Activated naive CD8-positive, alpha-beta T cell treated with anti-CD3 and anti-CD28 coated beads, Interleukin-2, amount 50 U/mL, for 24 hours (primary cell): Measurements from ENCODE around the gene ZNF585A.
"Not testable (repeated sequence)": the region's sequence is repeated elsewhere in the genome, so short reads cannot be mapped to it uniquely, and the experiment has no call there.

Source experiments
- ATAC-seq: fragments of 150-1000 bp; cut with Tn5 transposase; one replicate; pipeline ENCODE4 v1.10.0; 2021
- DNase-seq: peaks from one replicate; pipeline ENCODE4 v3.0.0; 2021
- H3K27ac Mint-ChIP-seq: one replicate; pipeline ENCODE4 v1.8.0; 2021; ENCODE audit warnings: mild to moderate bottlenecking, mixed read lengths
- H3K27me3 Mint-ChIP-seq: one replicate; pipeline ENCODE4 v1.8.0; 2021; ENCODE audit warnings: mixed read lengths
- H3K36me3 Mint-ChIP-seq: one replicate; pipeline ENCODE4 v1.8.0; 2021; ENCODE audit warnings: low read depth, mixed read lengths
- H3K4me1 Mint-ChIP-seq: one replicate; pipeline ENCODE4 v1.8.0; 2021; ENCODE audit warnings: mixed read lengths
- H3K4me3 Mint-ChIP-seq: one replicate; pipeline ENCODE4 v1.8.0; 2021; ENCODE audit warnings: mild to moderate bottlenecking, moderate library complexity, mixed read lengths
- H3K9me3 Mint-ChIP-seq: one replicate; pipeline ENCODE4 v1.8.0; 2021; ENCODE audit warnings: mixed read lengths

The ZNF585A gene

GRCh38 chr19:37172368-37173366, at the start of gene ZNF585A:
ZNF585A (minus strand) TSS chr19:37172695; CDS start chr19:37169910, 2,785 bp downstream.
- peaks cover 55% of the 10 kb centered on the region for H3K9me3 Mint-ChIP-seq
- peaks cover 41% of the 10 kb centered on the region for H3K36me3 Mint-ChIP-seq
- no peak within 1 kb of the TSS for H3K27ac Mint-ChIP-seq
- no peaks in the 10 kb centered on the region for H3K27me3 Mint-ChIP-seq
- peak; percentile 100 for ATAC-seq
- no peak within 1 kb of the TSS for H3K4me3 Mint-ChIP-seq
- DNase-seq = peak; percentile 83
- H3K4me1 Mint-ChIP-seq = no peaks in the 10 kb centered on the region

DNA sequence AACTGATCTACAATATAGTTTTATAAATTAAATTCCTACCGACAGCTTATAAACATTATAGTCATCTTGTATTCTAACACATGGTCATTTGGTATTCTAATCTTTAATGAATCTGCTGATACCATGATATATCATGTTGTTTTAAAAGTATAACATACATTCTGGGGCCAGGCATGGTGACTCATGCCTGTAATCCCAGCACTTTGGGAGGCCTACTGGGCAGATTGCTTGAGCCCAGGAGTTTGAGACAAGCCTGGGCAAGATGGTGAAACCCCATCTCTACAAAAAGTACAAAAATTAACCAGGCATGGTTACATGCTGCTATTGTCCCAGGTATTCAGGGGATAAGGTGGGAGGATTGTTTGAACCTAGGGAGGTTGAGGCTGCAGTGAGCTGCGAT, 48.6 kb upstream of the ZNF585A start:
- H3K27me3 Mint-ChIP-seq = no peaks in the 10 kb centered on the region

GRCh38 chr19:37220383-37220782, 47.9 kb upstream of the ZNF585A start:
- Mint-ChIP-seq H3K36me3 (peaks cover 53% of the 10 kb centered on the region), H3K4me1 (peaks cover 26% of the 10 kb centered on the region), H3K27ac (no peak overlapping the region), H3K4me3 (peak overlapping the region; percentile 93), H3K27me3 (no peaks in the 10 kb centered on the region), H3K9me3 (peaks cover 21% of the 10 kb centered on the region)
- DNase-seq (no peak), ATAC-seq (no peak)

More for the DNA sequence above, 48.6 kb upstream of the ZNF585A start:
- ATAC-seq (no peak), DNase-seq (no peak)
- peaks cover 24% of the 10 kb centered on the region for H3K9me3 Mint-ChIP-seq
- H3K36me3 Mint-ChIP-seq = peaks cover 60% of the 10 kb centered on the region
- H3K4me1 Mint-ChIP-seq = peaks cover 26% of the 10 kb centered on the region
- H3K4me3 Mint-ChIP-seq = no peak overlapping the region
- no peak overlapping the region for H3K27ac Mint-ChIP-seq

- H3K9me3 Mint-ChIP-seq = peaks cover 19% of the 10 kb centered on the region
- H3K27ac Mint-ChIP-seq = peak overlapping the region; percentile 95
- peak overlapping the region; percentile 93 for H3K4me3 Mint-ChIP-seq
- H3K36me3 Mint-ChIP-seq = peaks cover 47% of the 10 kb centered on the region
- H3K4me1 Mint-ChIP-seq = peaks cover 26% of the 10 kb centered on the region
- peak; percentile 12 for ATAC-seq
- no peaks in the 10 kb centered on the region for H3K27me3 Mint-ChIP-seq
- peak; percentile 20 for DNase-seq
These were observed 46.1 kb upstream of the ZNF585A start for GRCh38 chr19:37218592-37218935.

DNA sequence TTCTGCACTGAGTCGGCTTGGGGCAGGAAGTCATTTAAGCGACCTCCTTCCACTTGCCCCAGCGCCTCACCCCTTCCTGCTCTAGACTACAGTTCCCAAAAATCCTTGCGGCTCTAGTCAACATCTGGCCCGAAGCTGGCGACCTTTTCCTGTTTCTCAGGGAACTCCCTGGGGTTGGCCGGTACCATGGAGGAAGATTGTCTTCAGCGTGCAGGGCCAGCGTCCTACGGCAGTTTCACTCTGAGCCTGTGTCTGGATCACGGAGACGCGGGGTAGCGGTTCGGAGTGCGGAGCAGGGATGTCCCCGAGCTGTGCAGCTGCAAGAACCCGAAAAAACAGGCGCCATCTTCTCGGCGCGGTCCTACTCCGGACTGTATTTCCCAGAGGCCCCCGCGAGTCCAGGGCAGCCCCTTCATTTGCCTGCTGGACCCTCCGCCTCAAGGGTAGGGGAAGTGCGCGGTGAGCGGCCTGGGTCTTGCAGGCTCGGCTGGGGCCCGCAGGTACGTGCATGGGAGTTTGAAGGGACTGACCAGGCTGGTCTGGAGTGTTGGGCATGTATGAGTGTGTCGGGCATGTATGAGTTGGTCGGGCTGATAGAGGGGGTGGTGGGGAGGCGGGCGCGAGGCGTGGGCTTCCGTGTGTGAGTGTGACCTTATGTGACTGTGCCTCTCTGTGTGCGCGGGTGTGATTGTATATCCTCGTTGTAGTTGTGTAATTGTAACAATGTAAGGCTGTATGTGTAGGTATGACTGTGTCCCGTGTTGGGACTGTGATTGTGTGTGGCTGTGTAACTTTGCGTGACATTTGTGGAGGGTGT, 45.5 kb upstream of the ZNF585A start, which contains the start of gene ZNF383:
Gene ZNF383, plus strand, starts transcription at position 440 of the 817 bp plus-strand sequence. CDS start 12,240 bp downstream, outside the sequence.
- peaks cover 44% of the 10 kb centered on the region for H3K36me3 Mint-ChIP-seq
- peaks cover 16% of the 10 kb centered on the region for H3K9me3 Mint-ChIP-seq

DNA sequence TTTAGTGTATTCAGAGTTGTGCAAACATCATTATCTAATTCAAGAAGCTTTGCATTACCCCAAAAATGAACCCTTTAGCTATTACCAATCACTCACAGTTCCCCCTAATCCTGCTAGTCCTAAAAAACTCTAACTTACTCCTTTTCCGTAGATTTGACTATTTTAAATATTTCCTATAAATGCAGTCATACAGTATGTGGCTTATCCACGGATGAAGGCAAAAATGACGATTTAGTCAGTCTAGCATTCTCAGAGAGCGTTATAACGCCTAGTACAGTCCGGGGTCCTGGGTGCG, 44.9 kb upstream of the ZNF585A start:
- no peak for ATAC-seq
- H3K4me1 Mint-ChIP-seq = peaks cover 26% of the 10 kb centered on the region
- no peak for DNase-seq
- peak overlapping the region; percentile 93 for H3K4me3 Mint-ChIP-seq
- no peaks in the 10 kb centered on the region for H3K27me3 Mint-ChIP-seq
- H3K9me3 Mint-ChIP-seq = peaks cover 16% of the 10 kb centered on the region
- H3K27ac Mint-ChIP-seq = peak overlapping the region; percentile 95
- peaks cover 38% of the 10 kb centered on the region for H3K36me3 Mint-ChIP-seq

More for the DNA sequence above, 45.5 kb upstream of the ZNF585A start, which contains the start of gene ZNF383:
- H3K27me3 Mint-ChIP-seq = no peaks in the 10 kb centered on the region
- H3K4me1 Mint-ChIP-seq = peaks cover 26% of the 10 kb centered on the region
- DNase-seq = peak; percentile 83
- peak within 1 kb of the TSS; percentile 95 for H3K27ac Mint-ChIP-seq
- H3K4me3 Mint-ChIP-seq = peak within 1 kb of the TSS; percentile 93
- peak; percentile 95 for ATAC-seq

DNA sequence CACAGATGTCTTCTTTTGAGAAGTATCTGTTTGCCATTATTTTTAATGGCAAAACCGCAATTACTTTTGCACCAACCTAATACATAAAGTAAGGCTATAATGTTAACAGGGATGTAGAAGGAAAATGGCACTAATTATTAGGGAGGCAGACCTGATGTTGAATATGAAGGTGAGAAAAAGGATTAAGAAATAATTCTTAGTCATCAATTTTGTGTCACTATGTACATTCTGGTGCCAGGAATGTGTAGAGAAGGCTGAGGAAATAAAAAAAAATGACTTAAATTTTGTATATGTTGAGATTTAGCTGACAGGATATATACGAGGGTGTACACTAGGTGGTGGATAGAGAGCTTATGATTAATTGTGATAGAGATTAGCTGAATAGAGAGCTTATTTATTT, 25.3 kb upstream of the ZNF585A start:
- H3K9me3 Mint-ChIP-seq = peaks cover 39% of the 10 kb centered on the region
- no peaks in the 10 kb centered on the region for H3K4me1 Mint-ChIP-seq
- H3K4me3 Mint-ChIP-seq = no peak overlapping the region
- peaks cover 75% of the 10 kb centered on the region for H3K36me3 Mint-ChIP-seq
- ATAC-seq (no peak), DNase-seq (no peak)
- no peak overlapping the region for H3K27ac Mint-ChIP-seq
- H3K27me3 Mint-ChIP-seq = no peaks in the 10 kb centered on the region

- Mint-ChIP-seq H3K9me3 (peaks cover 36% of the 10 kb centered on the region), H3K36me3 (peaks cover 72% of the 10 kb centered on the region)
- not testable (repeated sequence) for H3K4me3 Mint-ChIP-seq, H3K27me3 Mint-ChIP-seq, H3K4me1 Mint-ChIP-seq, H3K27ac Mint-ChIP-seq, DNase-seq, ATAC-seq
These were observed 24.6 kb upstream of the ZNF585A start for GRCh38 chr19:37197115-37197514.

- not testable (repeated sequence) for DNase-seq, ATAC-seq, H3K4me1 Mint-ChIP-seq, H3K4me3 Mint-ChIP-seq, H3K27me3 Mint-ChIP-seq, H3K27ac Mint-ChIP-seq
- Mint-ChIP-seq H3K36me3 (peaks cover 74% of the 10 kb centered on the region), H3K9me3 (peaks cover 42% of the 10 kb centered on the region)
These were observed 22.8 kb upstream of the ZNF585A start for GRCh38 chr19:37195248-37195647.

- H3K4me1 Mint-ChIP-seq, H3K27ac Mint-ChIP-seq, ATAC-seq, DNase-seq, H3K4me3 Mint-ChIP-seq, H3K27me3 Mint-ChIP-seq: not testable (repeated sequence)
- Mint-ChIP-seq H3K9me3 (peaks cover 67% of the 10 kb centered on the region), H3K36me3 (peaks cover 74% of the 10 kb centered on the region)
These were observed 13.6 kb upstream of the ZNF585A start for GRCh38 chr19:37186071-37186470.

DNA sequence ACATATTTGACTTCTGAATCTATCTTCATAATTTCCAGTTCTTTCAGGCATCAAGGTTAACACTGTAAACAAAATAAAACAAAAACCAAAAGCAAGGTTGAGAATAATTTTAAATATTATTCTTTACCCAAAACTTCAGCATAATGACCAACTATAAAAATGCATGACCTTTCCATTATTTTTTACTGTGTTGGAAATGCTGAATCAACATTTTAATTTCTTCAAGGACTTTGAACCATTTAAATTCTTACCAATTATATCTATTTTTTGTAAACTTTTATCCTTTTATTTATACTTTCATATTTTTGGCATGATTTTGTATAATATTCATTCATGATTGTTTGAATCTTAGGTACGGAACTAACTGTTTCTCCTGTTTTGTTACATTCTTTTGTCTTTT, 6.9 kb downstream of the ZNF585A start:
- H3K36me3 Mint-ChIP-seq = peaks cover 91% of the 10 kb centered on the region
- no peak for ATAC-seq
- H3K27ac Mint-ChIP-seq = no peak overlapping the region
- peaks cover 57% of the 10 kb centered on the region for H3K9me3 Mint-ChIP-seq
- DNase-seq = no peak
- H3K27me3 Mint-ChIP-seq = no peaks in the 10 kb centered on the region
- H3K4me3 Mint-ChIP-seq = no peak overlapping the region
- no peaks in the 10 kb centered on the region for H3K4me1 Mint-ChIP-seq

- ATAC-seq (no peak), DNase-seq (no peak)
- no peaks in the 10 kb centered on the region for H3K27me3 Mint-ChIP-seq
- no peak overlapping the region for H3K27ac Mint-ChIP-seq
- peaks cover 69% of the 10 kb centered on the region for H3K9me3 Mint-ChIP-seq
- H3K36me3 Mint-ChIP-seq = peaks cover 91% of the 10 kb centered on the region
- no peak overlapping the region for H3K4me3 Mint-ChIP-seq
- no peaks in the 10 kb centered on the region for H3K4me1 Mint-ChIP-seq
These were observed 12.3 kb downstream of the ZNF585A start for GRCh38 chr19:37160153-37160552.

DNA sequence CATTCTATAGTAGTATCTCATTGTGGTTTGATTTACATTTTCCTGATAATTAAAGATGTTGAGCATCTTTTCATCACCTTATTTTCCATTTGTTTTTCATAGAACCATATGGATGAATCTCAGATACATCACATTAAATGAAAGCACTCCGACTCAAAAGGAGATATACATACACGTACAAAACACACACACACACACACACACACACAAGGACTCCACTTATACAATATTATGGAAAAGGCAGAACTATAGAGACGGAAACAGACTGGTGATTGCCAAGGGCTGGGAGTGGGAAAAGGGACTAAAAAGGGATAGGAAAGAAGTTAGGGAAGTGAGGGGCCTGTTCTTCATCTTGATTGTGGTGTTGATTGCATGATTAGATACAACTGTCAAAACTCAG, 24.3 kb downstream of the ZNF585A start:
- H3K27me3 Mint-ChIP-seq = no peaks in the 10 kb centered on the region
- H3K36me3 Mint-ChIP-seq = peaks cover 63% of the 10 kb centered on the region
- no peaks in the 10 kb centered on the region for H3K4me1 Mint-ChIP-seq
- ATAC-seq (no peak), DNase-seq (no peak)
- H3K27ac Mint-ChIP-seq = no peak overlapping the region
- H3K4me3 Mint-ChIP-seq = no peak overlapping the region
- H3K9me3 Mint-ChIP-seq = peaks cover 70% of the 10 kb centered on the region

DNA sequence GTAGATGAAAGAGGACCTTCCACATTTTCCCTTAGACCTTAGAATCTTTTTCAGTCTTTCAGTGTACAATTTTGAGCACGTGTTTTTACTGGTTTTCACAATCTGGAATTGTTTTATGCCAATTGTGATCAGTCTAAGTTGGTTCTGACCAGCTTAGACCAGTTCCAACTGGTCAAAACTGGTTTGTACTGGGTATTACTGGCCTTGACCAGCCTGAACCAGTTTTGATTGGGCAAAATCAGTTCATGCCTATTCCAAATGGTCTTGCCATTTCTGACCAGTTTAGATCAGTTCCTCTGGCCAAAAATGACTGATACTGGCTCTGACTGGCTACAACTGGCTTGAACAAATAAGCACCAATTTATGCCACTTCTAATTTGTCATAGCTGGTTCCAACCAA, 36.4 kb downstream of the ZNF585A start:
- Mint-ChIP-seq H3K36me3 (peaks cover 40% of the 10 kb centered on the region), H3K27ac (no peak overlapping the region), H3K4me3 (no peak overlapping the region), H3K4me1 (no peaks in the 10 kb centered on the region), H3K27me3 (no peaks in the 10 kb centered on the region), H3K9me3 (peaks cover 63% of the 10 kb centered on the region)
- no peak for DNase-seq
- ATAC-seq = no peak

DNA sequence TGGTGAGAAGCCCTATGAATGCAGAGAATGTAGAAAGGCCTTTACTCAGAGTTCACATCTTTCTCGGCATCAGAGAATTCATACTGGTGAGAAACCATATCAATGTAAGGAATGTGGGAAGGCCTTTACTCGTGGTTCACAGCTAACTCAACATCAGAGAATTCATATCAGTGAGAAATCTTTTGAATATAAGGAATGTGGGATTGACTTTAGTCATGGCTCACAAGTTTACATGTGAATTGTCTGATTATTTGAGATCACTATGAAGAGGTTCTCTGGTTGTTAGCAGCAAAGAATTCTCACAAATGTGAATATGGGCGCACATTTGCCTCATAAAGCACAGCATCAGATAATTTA, 43.7 kb downstream of the ZNF585A start:
- no peak for ATAC-seq
- H3K36me3 Mint-ChIP-seq = peaks cover 90% of the 10 kb centered on the region
- H3K4me1 Mint-ChIP-seq = no peaks in the 10 kb centered on the region
- no peak overlapping the region for H3K27ac Mint-ChIP-seq
- peaks cover 86% of the 10 kb centered on the region for H3K9me3 Mint-ChIP-seq
- H3K27me3 Mint-ChIP-seq = no peaks in the 10 kb centered on the region
- no peak overlapping the region for H3K4me3 Mint-ChIP-seq
- no peak for DNase-seq
